A549 (cell line): Measurements from ENCODE around the gene SCUBE1.

Experiments
- CEBPB ChIP-seq, 2 experiments: fragments of >200 bp in 1 of 2; sonication (Bioruptor Twin) in 1 of 2; formaldehyde crosslinking in 1 of 2; IDR thresholded peaks; 2 replicates each; pipeline ENCODE4 v1.6.1; 2012 to 2016
- ESRRA ChIP-seq: fragments of 150-350 bp; IDR thresholded peaks from 2 replicates; pipeline ENCODE4 v1.6.1; 2014; ENCODE audit warnings: mild to moderate bottlenecking, low read length, borderline replicate concordance
- MAFK ChIP-seq: fragments of 450-650 bp; IDR thresholded peaks from 2 replicates; pipeline ENCODE4 v1.6.1; 2014; ENCODE audit not compliant: partially characterized antibody

DNA sequence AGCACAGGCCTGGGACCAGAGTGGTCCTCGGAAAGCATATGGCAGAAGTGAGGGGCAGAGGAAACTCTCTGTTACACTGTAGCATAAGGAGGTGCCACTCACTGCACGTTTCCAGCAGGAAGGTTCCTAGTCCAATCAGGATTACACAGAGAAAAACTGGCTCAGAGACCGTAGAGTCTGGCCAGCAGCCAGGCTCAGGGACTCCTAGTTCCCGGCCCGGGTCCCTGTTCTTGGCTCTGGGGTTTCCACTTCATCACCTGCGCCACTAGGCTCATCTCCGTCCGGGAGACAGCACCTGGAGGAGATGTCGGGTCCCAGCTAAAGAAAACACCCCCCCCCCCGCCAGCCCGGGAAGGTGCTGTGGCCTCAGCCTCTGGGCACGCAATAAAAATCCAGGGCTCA, 157.3 kb downstream of the SCUBE1 start:
- TF ChIP-seq ESRRA (no peak), CEBPB (IDR thresholded peaks at IDR 0.05) (no peak), MAFK (no peak)
